ENCODE results near the gene ISLR2. TPM values are rescaled to one million over a fixed set of nuclear protein-coding genes. Genes with fewer than 3 reads are reported as not detected.
"Not testable (repeated sequence)": the region's sequence is repeated elsewhere in the genome, so short reads cannot be mapped to it uniquely, and the experiment has no call there.

ISLR2 gene
- total RNA-seq, 4 donors from 2014 or later: 0.41 to 27.3 (median 1.4) TPM

GRCh38 chr15:74108111-74108510 lies 22.3 kb upstream of the ISLR2 start:
- DNase-seq: no peak
- Histone ChIP-seq H3K27me3 (no peaks in the 10 kb centered on the region), H3K36me3 (no peaks in the 10 kb centered on the region), H3K4me1 (no peaks in the 10 kb centered on the region), H3K4me3 (no peak overlapping the region), H3K9me3 (no peaks in the 10 kb centered on the region), H3K27ac (no peak overlapping the region)
- TF ChIP-seq POLR2A (IDR thresholded peaks at IDR 0.05) (no peak), CTCF (IDR thresholded peaks at IDR 0.05) (no peak), EP300 (IDR thresholded peaks at IDR 0.05; ENCODE audit: low read depth) (no peak), POLR2AphosphoS5 (IDR thresholded peaks at IDR 0.05) (no peak)
- intact Hi-C loops (cut with DNase I; ENCODE audit: low total_unique reads) (no loop called here), in situ Hi-C loops (cut with MboI; ENCODE audit: low pct_ligation_motif_present in 1 of 4, low pct_unique_long_range_greater_than_20kb in 1 of 4, low sequenced_read_pairs in 3 of 4) (no loop called here)
- 72 to 100% methylated on average over 1 to 5 of the region's 5 CpGs for whole genome bisulfite sequencing, 2 donors (ENCODE audit: low coverage in 1 of 2)

GRCh38 chr15:74108611-74109010 lies 21.8 kb upstream of the ISLR2 start:
- DNase-seq; H3K27me3 ChIP-seq; H3K36me3 ChIP-seq; H3K4me3 ChIP-seq; in situ Hi-C loops (cut with MboI; ENCODE audit: low pct_ligation_motif_present in 1 of 4, low pct_unique_long_range_greater_than_20kb in 1 of 4, low sequenced_read_pairs in 3 of 4); H3K9me3 ChIP-seq; H3K27ac ChIP-seq; H3K4me1 ChIP-seq; intact Hi-C loops (cut with DNase I; ENCODE audit: low total_unique reads): not testable (repeated sequence)
- WGBS, 2 donors (ENCODE audit: low coverage in 1 of 2): 78 to 80% methylated on average over 1 to 6 of the region's 6 CpGs

GRCh38 chr15:74109713-74110112 lies 20.7 kb upstream of the ISLR2 start:
- no peaks in the 10 kb centered on the region for H3K27me3 ChIP-seq
- DNase-seq: no peak
- WGBS, 2 donors (ENCODE audit: low coverage in 1 of 2): 42 to 64% methylated on average over 5 to 7 of the region's 7 CpGs

GRCh38 chr15:74120426-74120825 lies 10.0 kb upstream of the ISLR2 start:
- WGBS, 2 donors (ENCODE audit: low coverage in 1 of 2): 30 to 65% methylated on average over 2 to 6 of the region's 6 CpGs
- Histone ChIP-seq H3K27ac (no peak overlapping the region), H3K4me3 (no peak overlapping the region), H3K36me3 (no peaks in the 10 kb centered on the region), H3K9me3 (no peaks in the 10 kb centered on the region), H3K27me3 (peaks cover 37% of the 10 kb centered on the region), H3K4me1 (no peaks in the 10 kb centered on the region)
- intact Hi-C loops (cut with DNase I; ENCODE audit: low total_unique reads): no loop called here
- in situ Hi-C loops (cut with MboI; ENCODE audit: low pct_ligation_motif_present in 1 of 4, low pct_unique_long_range_greater_than_20kb in 1 of 4, low sequenced_read_pairs in 3 of 4): loop anchor here in 3 of 4 donors (5.0 to 10.0 kb wide), 3 partner anchors 66 to 187 kb away; no protein-coding TSS in a partner anchor
- no peak for DNase-seq
- TF ChIP-seq EP300 (IDR thresholded peaks at IDR 0.05; ENCODE audit: low read depth) (no peak), POLR2AphosphoS5 (IDR thresholded peaks at IDR 0.05) (no peak), CTCF (IDR thresholded peaks at IDR 0.05) (no peak), POLR2A (IDR thresholded peaks at IDR 0.05) (no peak)

More at GRCh38 chr15:74109713-74110112, 20.7 kb upstream of the ISLR2 start:
- no peaks in the 10 kb centered on the region for H3K4me1 ChIP-seq
- TF ChIP-seq EP300 (IDR thresholded peaks at IDR 0.05; ENCODE audit: low read depth) (no peak), POLR2AphosphoS5 (IDR thresholded peaks at IDR 0.05) (no peak), CTCF (IDR thresholded peaks at IDR 0.05) (no peak), POLR2A (IDR thresholded peaks at IDR 0.05) (no peak)
- in situ Hi-C loops (cut with MboI; ENCODE audit: low pct_ligation_motif_present in 1 of 4, low pct_unique_long_range_greater_than_20kb in 1 of 4, low sequenced_read_pairs in 3 of 4) (no loop called here), intact Hi-C loops (cut with DNase I; ENCODE audit: low total_unique reads) (no loop called here)
- H3K4me3 ChIP-seq: no peak overlapping the region
- no peaks in the 10 kb centered on the region for H3K9me3 ChIP-seq
- no peaks in the 10 kb centered on the region for H3K36me3 ChIP-seq
- no peak overlapping the region for H3K27ac ChIP-seq

GRCh38 chr15:74121039-74121438 lies 9.3 kb upstream of the ISLR2 start:
- Histone ChIP-seq H3K9me3 (no peaks in the 10 kb centered on the region), H3K4me3 (no peak overlapping the region), H3K27ac (no peak overlapping the region), H3K27me3 (peaks cover 43% of the 10 kb centered on the region), H3K4me1 (no peaks in the 10 kb centered on the region), H3K36me3 (no peaks in the 10 kb centered on the region)
- in situ Hi-C loops (cut with MboI; ENCODE audit: low pct_ligation_motif_present in 1 of 4, low pct_unique_long_range_greater_than_20kb in 1 of 4, low sequenced_read_pairs in 3 of 4) (loop anchor here in 3 of 4 donors (5.0 to 10.0 kb wide), 3 partner anchors 66 to 186 kb away; no protein-coding TSS in a partner anchor), intact Hi-C loops (cut with DNase I; ENCODE audit: low total_unique reads) (no loop called here)
- WGBS, 2 donors (ENCODE audit: low coverage in 1 of 2): 19% methylated on average over 4 of the region's 4 CpGs; no CpG with 5 or more reads in 1 of the 2 donors
- TF ChIP-seq EP300 (IDR thresholded peaks at IDR 0.05; ENCODE audit: low read depth) (no peak), POLR2A (IDR thresholded peaks at IDR 0.05) (no peak), CTCF (IDR thresholded peaks at IDR 0.05) (no peak), POLR2AphosphoS5 (IDR thresholded peaks at IDR 0.05) (no peak)
- no peak for DNase-seq

Measured in transverse colon (tissue), 4 donors.